Activated T-helper 1 cell treated with Interleukin-2 at 50 U/mL for 16 hours (primary cell): ENCODE data around the gene CSNK1G1.

Experiments
- DNase-seq: peaks from one replicate; pipeline ENCODE4 v3.0.0-alpha.2; 2020; ENCODE audit warnings: low read depth

Gene CSNK1G1

GRCh38 chr15:64191971-64192830 is 163.8 kb downstream of the CSNK1G1 start:
- DNase-seq = no peak

DNA sequence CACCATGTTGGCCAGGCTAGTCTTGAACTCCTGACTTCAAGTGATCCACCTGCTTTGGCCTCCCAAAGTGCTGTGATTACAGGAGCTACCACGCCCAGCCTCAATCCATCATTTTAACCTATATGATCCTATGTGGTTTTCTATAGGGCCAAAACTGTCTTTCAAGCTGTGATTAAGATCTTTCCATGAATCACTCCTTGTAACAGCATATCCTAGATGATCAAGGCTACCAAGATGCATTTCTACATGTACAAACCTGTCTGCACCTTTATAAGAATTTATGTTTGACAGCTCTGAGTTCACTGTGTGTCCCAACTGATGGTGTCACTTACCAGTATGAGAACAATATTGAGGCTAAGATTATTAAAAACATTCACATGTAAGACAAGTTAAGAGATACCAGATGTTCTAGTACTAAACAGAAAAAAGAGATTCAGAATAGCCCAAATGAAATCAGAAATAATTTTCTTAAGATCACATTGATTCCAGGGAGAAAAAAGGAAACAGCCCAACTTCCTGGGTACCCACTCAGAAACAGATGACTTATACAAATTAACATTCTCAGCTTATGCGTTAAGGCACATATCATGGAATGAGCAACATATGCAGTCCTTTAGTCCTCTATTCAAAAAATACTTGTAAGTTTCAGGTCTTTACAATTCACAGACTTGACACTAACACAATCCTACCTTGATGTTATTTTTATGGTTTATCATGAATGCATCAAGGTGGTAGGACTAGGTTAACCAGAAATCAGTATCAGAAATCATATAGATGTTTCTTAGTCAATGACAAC is 168.4 kb downstream of the CSNK1G1 start:
- no peak for DNase-seq

- no peak for DNase-seq
These were observed 170.6 kb downstream of the CSNK1G1 start for GRCh38 chr15:64185146-64185911.

GRCh38 chr15:64182859-64183370 is 173.1 kb downstream of the CSNK1G1 start:
- DNase-seq = no peak

DNA sequence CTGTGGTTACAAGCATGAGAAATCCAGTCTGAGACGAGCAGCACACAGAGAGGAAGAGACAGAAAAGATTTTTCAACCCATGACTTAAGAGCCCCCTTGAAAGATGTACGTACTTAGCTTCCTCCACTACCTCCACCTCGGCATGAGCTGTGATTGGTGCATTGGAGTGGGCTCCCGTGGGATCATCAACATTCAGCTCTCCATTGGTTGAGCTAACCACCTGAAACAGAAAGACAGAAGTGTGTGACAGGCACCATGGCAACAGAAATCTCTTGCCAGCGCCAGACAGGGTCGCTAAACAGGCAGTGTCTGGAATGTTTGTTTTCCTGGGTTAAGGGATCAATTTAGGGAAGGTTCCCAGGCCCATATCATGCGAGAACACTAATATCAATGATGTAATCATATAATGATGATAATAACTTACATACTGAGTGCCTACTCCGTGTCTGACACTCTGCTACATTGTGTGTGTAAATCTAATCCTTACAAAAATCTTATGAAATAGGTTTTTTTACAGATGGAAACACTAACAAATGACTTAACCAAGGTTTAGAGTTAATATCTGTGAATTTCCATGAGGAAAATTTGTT is 175.6 kb downstream of the CSNK1G1 start:
- DNase-seq = no peak

- no peak for DNase-seq
These were observed 189.7 kb downstream of the CSNK1G1 start for GRCh38 chr15:64166102-64166890.

DNA sequence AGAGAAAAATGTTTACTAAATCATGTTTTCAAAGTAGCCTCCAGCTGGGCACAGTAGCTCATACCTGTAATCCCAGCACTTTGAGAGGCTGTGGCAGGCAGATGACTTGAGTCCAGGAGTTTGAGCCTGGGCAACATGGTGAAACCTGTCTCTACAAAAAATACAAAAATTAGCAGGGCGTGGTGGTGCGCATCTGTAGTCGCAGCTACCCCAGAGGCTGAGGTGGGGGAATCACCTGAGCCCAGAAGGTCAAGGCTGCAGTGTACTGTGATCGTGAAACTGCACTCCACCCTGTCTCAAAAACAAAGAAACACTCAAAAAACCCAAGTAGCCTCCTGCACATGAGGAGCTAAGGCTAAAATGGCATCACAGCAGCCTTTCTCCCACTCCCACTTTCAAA is 191.5 kb downstream of the CSNK1G1 start:
- DNase-seq = no peak

DNA sequence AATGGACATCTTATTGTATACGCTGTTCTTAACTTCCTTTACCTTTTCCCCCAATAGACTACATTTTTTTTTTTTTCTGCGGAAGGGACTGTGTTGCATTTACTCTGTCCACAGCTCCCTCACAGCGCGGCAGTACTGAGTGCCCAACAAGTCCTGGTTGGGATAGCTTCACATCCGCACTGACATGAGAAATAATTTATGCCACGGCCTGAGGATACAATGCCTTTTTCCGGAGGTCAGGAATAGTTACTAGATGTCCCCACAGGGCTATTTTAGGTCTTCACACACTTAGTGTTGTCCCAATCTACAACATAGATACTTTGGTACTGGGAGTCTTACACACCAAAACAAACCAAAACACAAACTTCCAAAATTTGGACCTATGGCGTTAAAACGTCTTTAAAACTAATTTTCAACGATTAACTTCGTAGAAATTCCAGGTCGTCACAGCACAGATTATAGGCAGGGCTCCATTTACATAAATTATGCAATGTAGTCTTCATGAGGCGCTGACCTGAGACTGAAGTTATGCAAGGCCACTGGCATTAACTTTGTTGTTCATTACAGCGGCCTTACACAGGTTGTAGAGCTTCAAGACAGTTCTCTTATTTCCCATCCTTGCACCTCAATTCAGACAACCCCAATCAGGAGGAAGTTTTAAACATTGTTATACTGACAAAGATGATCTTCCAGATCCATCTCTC is 192.2 kb downstream of the CSNK1G1 start:
- DNase-seq = no peak

GRCh38 chr15:64162869-64163658 is 192.9 kb downstream of the CSNK1G1 start, which contains the start of gene PPIB:
PPIB (minus strand) TSS chr15:64163022; CDS start chr15:64162986, 36 bp downstream.
- DNase-seq = peak; percentile 97

- DNase-seq = no peak
These were observed 193.5 kb downstream of the CSNK1G1 start for GRCh38 chr15:64162478-64162868.

DNA sequence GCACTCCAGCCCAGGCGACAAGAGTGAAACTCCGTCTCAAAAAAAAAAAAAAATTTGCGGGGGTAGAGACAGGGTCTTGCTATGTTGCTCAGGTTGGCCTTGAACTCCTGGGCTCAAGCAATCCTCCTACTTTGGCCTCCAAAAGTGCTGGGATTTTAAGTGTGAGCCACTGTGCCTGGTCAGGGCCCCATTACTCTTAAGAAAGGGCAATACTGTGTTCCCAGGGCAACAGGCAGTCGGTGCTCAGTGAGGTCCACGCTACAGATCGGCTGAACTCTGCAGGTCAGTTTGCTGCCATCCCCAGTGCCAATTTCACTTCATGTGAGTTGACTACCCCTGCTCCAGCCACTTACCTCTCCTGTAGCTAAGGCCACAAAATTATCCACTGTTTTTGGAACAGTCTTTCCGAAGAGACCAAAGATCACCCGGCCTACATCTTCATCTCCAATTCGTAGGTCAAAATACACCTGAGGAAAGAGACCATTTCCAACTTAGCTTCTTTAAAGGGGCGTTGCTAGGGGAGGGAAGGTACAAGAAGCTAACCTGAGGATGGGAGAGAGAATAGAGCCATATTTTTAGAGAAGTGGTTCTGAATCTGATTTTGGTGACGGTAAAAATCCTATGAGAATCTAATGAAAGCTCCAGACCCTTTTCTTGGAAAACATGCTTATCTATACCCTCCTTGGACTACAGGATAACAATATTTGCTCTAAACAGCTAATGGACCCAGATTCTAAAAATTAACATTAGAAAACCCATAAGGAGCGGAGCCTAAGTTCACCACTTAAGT is 194.1 kb downstream of the CSNK1G1 start:
- no peak for DNase-seq

DNA sequence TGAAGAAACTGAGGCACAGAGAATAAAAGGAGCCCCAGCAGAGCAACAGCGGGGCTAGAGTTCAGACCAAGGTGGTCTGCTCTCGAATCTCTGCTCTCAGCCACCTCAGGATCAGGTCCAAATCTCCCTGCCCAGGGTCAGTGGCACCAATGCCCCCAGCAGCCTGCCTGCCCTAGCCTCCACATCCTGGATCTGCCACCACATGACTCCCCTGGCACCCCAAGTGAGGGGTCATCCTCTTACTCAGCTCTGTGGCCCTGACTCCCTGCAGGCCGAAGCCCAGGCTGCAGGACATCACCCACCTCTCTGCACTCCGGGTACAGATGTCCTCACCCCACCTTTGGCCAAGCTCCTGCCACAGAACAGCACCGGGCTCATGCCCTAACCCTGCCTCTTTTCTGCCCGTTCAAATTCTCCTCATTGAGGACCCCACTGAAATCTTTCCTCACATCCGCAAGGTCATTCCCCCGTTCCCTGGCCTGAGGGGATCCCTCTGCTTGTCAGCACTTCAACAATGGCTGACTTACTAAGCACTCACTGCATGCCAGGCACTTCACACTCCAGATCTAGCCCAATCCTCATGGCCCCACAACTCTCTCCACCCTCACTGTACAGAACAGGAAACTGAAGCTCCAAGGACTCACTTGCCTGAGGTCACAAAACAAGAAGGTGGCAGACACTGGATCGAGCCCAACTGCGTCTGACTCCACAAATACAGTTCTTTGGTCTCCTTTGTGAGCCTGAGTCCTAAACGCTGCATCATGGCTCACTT is 197.4 kb downstream of the CSNK1G1 start:
- DNase-seq = no peak

DNA sequence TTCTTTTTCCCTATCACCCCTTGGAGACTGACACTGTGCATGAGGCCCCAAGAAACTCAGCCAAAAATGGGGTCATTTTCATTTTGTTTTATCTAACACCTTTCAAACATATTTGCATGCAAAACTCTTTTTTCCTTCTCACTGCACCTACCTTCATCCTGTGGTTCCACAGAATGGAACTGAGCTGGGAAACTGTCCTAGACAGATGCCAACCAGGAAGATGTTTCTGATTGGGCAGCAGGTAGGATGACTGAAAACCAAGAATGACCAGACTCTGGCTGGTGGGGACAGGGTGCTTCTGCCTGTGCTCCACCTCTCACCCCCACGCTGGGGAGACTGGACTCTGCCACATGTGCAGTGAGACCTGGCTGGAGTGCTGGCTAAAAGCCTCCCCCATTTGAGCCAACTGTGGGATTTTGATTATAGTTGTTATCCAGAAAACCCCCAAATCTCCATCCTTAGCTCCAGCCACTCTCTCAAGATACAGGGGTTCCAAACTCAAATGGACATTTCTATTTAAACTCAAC is 198.3 kb downstream of the CSNK1G1 start:
- no peak for DNase-seq

GRCh38 chr15:64156652-64157331 is 199.2 kb downstream of the CSNK1G1 start:
- DNase-seq = no peak

DNA sequence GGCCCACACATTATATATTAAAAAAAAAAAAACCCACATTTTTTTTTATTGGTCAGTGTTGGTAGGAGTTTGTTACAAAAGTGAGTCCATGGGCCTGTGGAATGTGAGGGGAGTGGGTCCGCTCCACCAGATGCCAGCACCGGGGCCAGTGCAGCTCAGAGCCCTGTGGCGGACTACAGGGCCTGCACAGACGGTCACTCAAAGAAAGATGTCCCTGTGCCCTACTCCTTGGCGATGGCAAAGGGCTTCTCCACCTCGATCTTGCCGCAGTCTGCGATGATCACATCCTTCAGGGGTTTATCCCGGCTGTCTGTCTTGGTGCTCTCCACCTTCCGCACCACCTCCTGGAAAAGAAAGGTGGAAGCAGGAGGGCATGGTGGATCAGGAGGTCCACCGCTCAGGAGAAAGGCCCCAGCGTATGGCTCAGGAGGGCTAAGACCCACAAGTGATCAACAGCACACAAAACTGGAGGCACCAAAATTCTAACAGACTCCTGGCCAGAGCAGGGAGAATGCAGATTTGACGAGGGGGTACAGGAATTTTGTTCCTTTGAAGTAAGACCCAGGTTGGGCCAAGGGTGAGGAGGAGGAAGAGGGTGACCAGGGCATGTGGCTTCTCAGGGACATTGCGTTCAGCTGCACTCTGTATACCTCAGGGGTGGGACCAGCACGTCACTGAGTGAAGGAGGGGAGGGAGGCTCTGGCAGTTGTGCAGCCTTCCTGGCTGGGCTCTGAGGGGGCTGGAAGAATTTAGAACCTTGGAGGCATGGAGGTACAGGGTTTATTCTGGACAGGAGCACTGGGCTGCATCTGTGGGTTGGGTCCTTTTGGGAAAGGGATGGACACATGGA is 199.9 kb downstream of the CSNK1G1 start:
- no peak for DNase-seq
